Keratinocyte (primary cell): ENCODE measurements around the gene KCNT2. TPM values are rescaled to one million over a fixed set of nuclear protein-coding genes. Genes with fewer than 3 reads are reported as not detected.

Source experiments
- DNase-seq: peaks from one replicate; pipeline ENCODE4 v3.0.0-alpha.2; 2011; ENCODE audit warnings: low read depth, missing footprints, low spot score
- FAIRE-seq: peaks from 2 replicates; lab custom pipeline; 2011; peaks lifted over from hg19 to GRCh38; lab: Jason Lieb, UNC
- H2AFZ ChIP-seq: 2 replicates; pipeline ENCODE4 v1.6.0; 2012; ENCODE audit warnings: low read length, control low read depth, inconsistent platforms; ENCODE audit not compliant: control insufficient read depth
- H3K27ac ChIP-seq: 2 replicates; pipeline ENCODE4 v1.5.1; 2011; ENCODE audit warnings: low read length; ENCODE audit not compliant: control insufficient read depth, insufficient read depth
- H3K27me3 ChIP-seq: 3 replicates; pipeline ENCODE4 v1.6.0; 2011; ENCODE audit warnings: low read length; ENCODE audit not compliant: control insufficient read depth, insufficient read depth; ENCODE audit errors: extremely low read depth
- H3K36me3 ChIP-seq, 2 experiments: 2 replicates in 1 of 2; 3 replicates in 1 of 2; pipeline ENCODE4 v1.5.1; 2011; ENCODE audit warnings: low read length in 2 of 2, mild to moderate bottlenecking in 1 of 2; ENCODE audit not compliant: control insufficient read depth in 2 of 2, insufficient read depth in 2 of 2; ENCODE audit errors: extremely low read depth in 1 of 2
- H3K4me1 ChIP-seq: 3 replicates; pipeline ENCODE4 v1.5.1; 2011; ENCODE audit warnings: low read length; ENCODE audit not compliant: control insufficient read depth, insufficient read depth; ENCODE audit errors: extremely low read depth
- H3K4me2 ChIP-seq: 3 replicates; pipeline ENCODE4 v1.6.0; 2011; ENCODE audit warnings: low read depth, low read length; ENCODE audit not compliant: control insufficient read depth, insufficient read depth; ENCODE audit errors: extremely low read depth
- H3K4me3 ChIP-seq, 3 experiments: fragments of 200-600 bp in 1 of 3; sonication (generic) in 1 of 3; 2 replicates in 2 of 3; 3 replicates in 1 of 3; pipeline ENCODE4 v1.5.1; 2011 to 2016; ENCODE audit warnings: low read length in 3 of 3, mild to moderate bottlenecking in 3 of 3, control low read depth in 2 of 3, inconsistent platforms in 1 of 3, low read depth in 1 of 3, mixed read lengths in 1 of 3, mixed run types in 1 of 3, moderate library complexity in 1 of 3; ENCODE audit not compliant: control insufficient read depth in 2 of 3, insufficient read depth in 2 of 3; ENCODE audit errors: extremely low read depth in 1 of 3
- H3K79me2 ChIP-seq: 2 replicates; pipeline ENCODE4 v1.6.0; 2012; ENCODE audit warnings: low read length; ENCODE audit not compliant: control insufficient read depth, insufficient read depth
- H3K9ac ChIP-seq: 3 replicates; pipeline ENCODE4 v1.6.0; 2011; ENCODE audit warnings: low read length; ENCODE audit not compliant: control insufficient read depth, insufficient read depth; ENCODE audit errors: extremely low read depth
- H3K9me1 ChIP-seq: 3 replicates; pipeline ENCODE4 v1.6.0; 2011; ENCODE audit warnings: low read length; ENCODE audit not compliant: control insufficient read depth, insufficient read depth; ENCODE audit errors: extremely low read depth
- H3K9me3 ChIP-seq: 2 replicates; pipeline ENCODE4 v1.5.1; 2012; ENCODE audit warnings: low read depth, low read length; ENCODE audit not compliant: control insufficient read depth
- H4K20me1 ChIP-seq: 3 replicates; pipeline ENCODE4 v1.6.0; 2011; ENCODE audit warnings: low read length; ENCODE audit not compliant: control insufficient read depth, insufficient read depth; ENCODE audit errors: extremely low read depth
- CTCF ChIP-seq, 3 experiments: IDR thresholded peaks in 1 of 3; conservative IDR thresholded peaks in 1 of 3; optimal IDR thresholded peaks in 1 of 3; 2 replicates in 2 of 3; 3 replicates in 1 of 3; pipeline versions ENCODE3 to v1.5.1; 2011; ENCODE audit warnings: low read length in 3 of 3, mild to moderate bottlenecking in 3 of 3, moderate library complexity in 2 of 3, control low read depth in 1 of 3, inconsistent platforms in 1 of 3; ENCODE audit not compliant: insufficient read depth in 2 of 3; ENCODE audit errors: extremely low read depth in 1 of 3
- EZH2 ChIP-seq: IDR thresholded peaks from one replicate; pipeline ENCODE4 v1.6.1; 2012; ENCODE audit warnings: inconsistent platforms, mild to moderate bottlenecking, low read length, moderate library complexity
- dilution Hi-C: fragments of 300-500 bp; cut with MboI; formaldehyde crosslinking; loops from one replicate; pipeline ENCODE4 v1.7.0; 2020; ENCODE audit warnings: low sequenced_read_pairs; ENCODE audit not compliant: extremely low pct_ligation_motif_present
- polyA plus RNA-seq, 5 experiments: library from polyadenylated mRNA; depleted of rRNA in 3 of 5; stranded (reverse) in 3 of 5; stranded (forward) in 1 of 5; unstranded in 1 of 5; fragments of >200 nt; gene quantifications; 1 replicate in 1 of 5; 2 replicates in 3 of 5; 3 replicates in 1 of 5; pipeline versions ENCODE4 v1.2.1 to v1.2.3, GENCODE V29; 2011 to 2012; ENCODE audit warnings: missing spikeins in 2 of 5, low read depth in 1 of 5, low replicate concordance in 1 of 5

Gene KCNT2
- polyA plus RNA-seq, 1 donor (not counting 4 experiments of a cell fraction or from before 2014, with no cell fraction given): not detected

- no peaks in the 10 kb centered on the region for H3K27me3 ChIP-seq
- FAIRE-seq (no peak), DNase-seq (no peak)
- no peak overlapping the region for H2AFZ ChIP-seq
- H3K27ac ChIP-seq: no peak overlapping the region
- H3K79me2 ChIP-seq: no peaks in the 10 kb centered on the region
- no peaks in the 10 kb centered on the region for H3K9me3 ChIP-seq
- no peaks in the 10 kb centered on the region for H3K36me3 ChIP-seq
- H3K9me1 ChIP-seq: no peaks in the 10 kb centered on the region
- peaks cover 2% of the 10 kb centered on the region for H3K4me1 ChIP-seq
- no peak overlapping the region for H3K9ac ChIP-seq
- no peak for TF ChIP-seq CTCF (optimal IDR thresholded peaks at IDR 0.05 in 1 of 3, IDR thresholded peaks at IDR 0.05 in 1 of 3, conservative IDR thresholded peaks at IDR 0.05 in 1 of 3; ENCODE audit: extremely low read depth in 1 of 3, insufficient read depth in 2 of 3, low read length in 3 of 3)
- TF ChIP-seq EZH2: no peak
- dilution Hi-C loops: loop anchor here (25.0 kb wide), 1 partner anchor 313 kb away; no protein-coding TSS in a partner anchor
- no peaks in the 10 kb centered on the region for H4K20me1 ChIP-seq
- H3K4me2 ChIP-seq: no peak overlapping the region
- no peak overlapping the region for H3K4me3 ChIP-seq
Measured at GRCh38 chr1:196650403-196650802, 42.2 kb upstream of the KCNT2 start.

- FAIRE-seq (no peak), DNase-seq (no peak)
- Histone ChIP-seq H3K36me3 (no peaks in the 10 kb centered on the region), H2AFZ (no peak overlapping the region), H3K9me3 (no peaks in the 10 kb centered on the region), H3K9me1 (no peaks in the 10 kb centered on the region), H3K9ac (no peak overlapping the region), H3K4me2 (no peak overlapping the region), H3K4me1 (peaks cover 2% of the 10 kb centered on the region), H3K27me3 (no peaks in the 10 kb centered on the region), H3K27ac (no peak overlapping the region), H3K79me2 (no peaks in the 10 kb centered on the region), H3K4me3 (no peak overlapping the region), H4K20me1 (no peaks in the 10 kb centered on the region)
- dilution Hi-C loops: loop anchor here (25.0 kb wide), 1 partner anchor 313 kb away; no protein-coding TSS in a partner anchor
- TF ChIP-seq EZH2 (no peak), CTCF (optimal IDR thresholded peaks at IDR 0.05 in 1 of 3, IDR thresholded peaks at IDR 0.05 in 1 of 3, conservative IDR thresholded peaks at IDR 0.05 in 1 of 3; ENCODE audit: extremely low read depth in 1 of 3, insufficient read depth in 2 of 3, low read length in 3 of 3) (no peak)
Measured at GRCh38 chr1:196649990-196650389, 41.8 kb upstream of the KCNT2 start.
